Islet precursor cell (in vitro differentiated cells): ENCODE results near the gene GPR158.

Source experiments
- DNase-seq: peaks from one replicate; pipeline ENCODE4 v3.0.0-alpha.2; 2018

The GPR158 gene

DNA sequence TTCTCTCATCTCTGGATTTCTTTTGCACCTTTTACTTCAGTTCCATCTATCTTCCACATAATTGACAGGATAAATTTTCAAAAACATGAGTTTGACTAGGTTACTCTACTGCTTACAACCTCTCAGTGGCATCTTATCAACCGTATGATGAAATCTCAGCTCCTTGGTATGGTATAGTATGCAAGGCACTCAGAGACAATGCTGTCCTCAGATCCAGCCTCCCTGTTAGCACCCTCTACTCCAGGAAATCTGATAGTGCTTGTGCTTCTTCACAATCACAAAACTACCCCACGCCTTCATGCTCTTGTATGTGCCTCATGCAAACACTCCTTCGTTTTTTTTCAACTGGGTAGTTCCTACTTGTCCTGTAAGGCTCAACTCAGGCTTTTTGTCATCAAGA is 330.7 kb downstream of the GPR158 start:
- no peak for DNase-seq

DNA sequence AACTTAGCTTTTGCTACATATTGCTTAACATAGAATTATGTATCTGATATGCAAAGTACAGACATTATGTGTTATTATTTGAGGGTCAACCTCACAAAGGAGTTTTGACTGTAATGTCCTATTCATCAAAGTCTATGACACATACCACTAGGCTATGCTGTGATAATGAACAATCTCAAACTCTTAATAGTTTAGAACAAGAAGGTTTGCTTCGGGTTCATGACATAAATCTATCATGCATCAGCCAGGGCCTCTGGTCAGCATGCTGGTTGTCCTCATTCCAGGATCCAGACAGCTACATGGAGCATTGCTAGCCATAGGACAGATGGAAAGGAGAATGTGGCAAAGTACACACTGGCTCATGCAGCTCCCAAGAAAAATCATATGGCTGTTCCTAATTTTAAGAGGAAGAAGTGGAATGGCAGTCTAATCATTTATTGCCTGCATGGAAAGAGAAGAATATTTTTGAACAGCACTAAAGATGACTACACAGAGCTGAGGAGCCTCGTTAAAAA is 332.1 kb downstream of the GPR158 start:
- no peak for DNase-seq

DNA sequence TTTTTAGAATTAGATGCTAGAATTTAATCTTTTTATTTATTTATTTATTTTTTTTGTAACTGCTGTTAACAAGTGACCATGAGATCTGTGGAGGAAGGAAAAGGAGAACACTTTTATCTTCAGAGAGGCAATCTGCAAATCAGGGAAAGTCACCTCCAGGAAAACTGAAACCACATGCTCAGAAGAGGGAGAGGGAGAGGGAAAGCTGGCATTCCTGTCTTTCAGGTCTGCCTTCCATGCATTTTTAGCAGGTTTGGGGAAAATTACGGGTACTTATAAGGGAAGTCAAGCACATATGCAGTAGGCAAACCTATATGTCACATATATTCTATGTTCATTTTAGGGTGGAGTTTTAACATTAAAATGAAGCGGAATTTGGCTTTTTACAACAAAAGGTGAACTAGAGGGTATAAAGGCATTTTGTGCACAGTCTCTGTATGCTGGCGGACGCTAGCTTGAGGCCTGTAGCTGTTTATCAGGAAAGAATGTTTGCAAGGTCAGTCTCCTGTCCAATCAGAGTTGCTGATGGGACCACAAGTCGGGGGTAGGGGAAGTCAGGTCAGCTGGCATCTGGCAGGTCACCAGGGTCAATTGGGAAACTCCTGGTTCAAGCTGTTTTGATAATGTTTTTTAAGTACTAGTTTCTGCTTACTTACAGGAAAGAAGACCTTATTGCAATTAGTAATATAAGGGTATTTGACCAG is 333.5 kb downstream of the GPR158 start:
- peak; percentile 80 for DNase-seq

- DNase-seq: no peak
These were observed 334.4 kb downstream of the GPR158 start for GRCh38 chr10:25509151-25509550.

DNA sequence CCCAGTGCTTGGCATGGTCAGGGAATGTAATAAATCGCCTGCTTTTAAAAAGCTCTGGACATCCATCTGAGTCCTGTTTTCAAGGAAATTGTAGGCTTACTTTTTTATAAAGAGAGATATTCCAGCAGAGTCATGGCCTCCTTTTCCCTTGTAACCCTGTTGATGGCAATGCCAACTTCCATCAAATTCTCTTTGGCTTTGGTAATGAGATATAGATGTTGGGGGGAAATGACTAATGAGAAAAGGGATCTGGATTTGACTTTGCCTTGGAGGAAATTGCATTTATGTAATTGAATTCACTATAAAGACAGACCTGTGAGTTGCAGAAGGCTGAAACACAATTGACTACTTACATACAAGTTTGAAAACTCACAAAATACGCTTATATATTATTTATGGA is 347.5 kb downstream of the GPR158 start:
- no peak for DNase-seq

DNA sequence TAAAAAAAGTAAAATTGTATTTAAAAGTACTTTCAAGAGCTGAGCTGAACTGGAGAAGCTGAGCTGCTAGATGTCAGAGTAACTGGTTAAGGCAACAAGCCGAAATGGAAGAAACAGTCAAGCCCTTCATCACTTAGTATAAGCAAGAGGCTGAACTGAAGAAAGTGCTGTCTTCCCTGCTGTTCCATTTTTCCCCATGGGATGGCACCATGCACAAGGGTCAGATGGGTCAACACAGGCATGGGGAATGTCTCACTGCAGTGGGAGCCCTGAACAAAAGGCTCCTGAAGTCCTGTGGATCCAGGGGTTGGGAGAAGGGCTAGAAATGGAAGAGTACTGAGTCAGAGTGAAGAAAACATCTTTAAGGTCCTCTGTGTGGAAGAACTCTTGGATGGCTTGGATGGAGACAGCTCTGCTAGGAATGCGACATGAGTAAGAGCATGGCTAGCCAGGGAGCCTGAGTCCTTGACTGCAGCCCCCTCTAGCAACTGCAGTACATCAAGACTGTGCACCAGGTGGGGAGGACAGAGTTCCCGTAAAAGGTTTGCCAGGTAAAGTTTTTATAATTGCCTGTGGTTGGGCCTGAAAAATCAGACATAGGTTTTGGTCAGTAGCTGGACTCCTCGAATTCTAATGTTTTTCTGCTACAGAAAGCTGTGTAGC is 348.3 kb downstream of the GPR158 start:
- DNase-seq: peak; percentile 89

DNA sequence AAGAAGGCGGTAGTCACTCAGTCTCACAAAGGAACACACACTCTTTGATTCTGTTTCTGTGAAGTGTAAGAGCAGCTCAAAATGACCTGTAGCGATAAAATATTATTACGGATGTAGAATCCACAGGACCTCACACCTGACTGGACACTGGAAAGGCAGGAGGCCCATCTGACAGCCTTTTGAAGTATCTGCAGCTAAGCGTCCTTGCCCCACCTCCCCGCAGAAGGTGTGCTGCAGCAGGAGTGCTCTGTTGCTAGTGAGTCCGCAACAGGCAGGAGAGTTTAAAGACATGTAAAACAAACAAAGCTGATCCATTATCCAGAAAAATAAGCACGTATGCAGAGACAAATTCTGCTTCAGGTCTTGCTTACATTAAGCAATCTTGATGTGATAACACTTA is 355.5 kb downstream of the GPR158 start:
- DNase-seq: no peak

GRCh38 chr10:25531457-25532061 is 356.8 kb downstream of the GPR158 start:
- no peak for DNase-seq

DNA sequence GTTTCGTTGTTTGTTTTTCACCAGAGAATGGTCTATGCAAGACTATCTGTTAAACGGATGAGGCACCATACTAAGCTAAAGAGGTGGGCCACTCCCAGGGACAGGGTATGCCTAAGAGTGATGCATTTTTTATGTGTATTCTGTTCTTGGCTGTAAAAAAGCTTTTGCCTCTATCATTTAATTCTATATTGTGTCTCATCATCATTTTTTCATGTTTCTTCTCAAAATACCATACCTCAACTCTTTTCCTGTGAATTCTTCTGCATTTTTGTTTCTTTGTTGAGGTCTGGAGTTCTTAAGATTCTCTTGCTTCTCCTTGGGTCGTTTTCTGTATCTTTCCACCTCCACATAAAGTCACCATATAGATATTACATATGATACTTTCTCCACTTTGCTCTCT is 357.4 kb downstream of the GPR158 start:
- DNase-seq: no peak

- DNase-seq: no peak
These were observed 361.2 kb downstream of the GPR158 start for GRCh38 chr10:25536027-25536426.

DNA sequence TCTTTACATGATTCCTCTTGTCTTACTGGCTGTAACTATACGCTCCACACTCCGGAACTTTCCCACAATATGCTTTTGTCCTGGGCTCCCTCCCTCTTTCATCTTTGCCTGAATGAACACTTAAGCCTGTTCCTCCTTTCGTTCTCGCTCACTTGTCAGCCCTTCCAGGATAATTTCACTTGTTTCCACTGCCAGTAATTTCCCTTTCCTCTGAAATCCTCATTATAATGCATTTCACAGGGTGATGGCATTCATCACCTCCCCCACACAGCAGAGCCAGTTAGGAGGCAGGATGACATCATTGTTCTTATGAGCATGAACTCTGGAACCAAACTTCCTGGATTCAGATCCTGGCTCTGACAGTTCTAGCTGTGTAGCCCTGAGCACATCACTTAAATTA is 372.6 kb downstream of the GPR158 start:
- DNase-seq: peak; percentile 57

DNA sequence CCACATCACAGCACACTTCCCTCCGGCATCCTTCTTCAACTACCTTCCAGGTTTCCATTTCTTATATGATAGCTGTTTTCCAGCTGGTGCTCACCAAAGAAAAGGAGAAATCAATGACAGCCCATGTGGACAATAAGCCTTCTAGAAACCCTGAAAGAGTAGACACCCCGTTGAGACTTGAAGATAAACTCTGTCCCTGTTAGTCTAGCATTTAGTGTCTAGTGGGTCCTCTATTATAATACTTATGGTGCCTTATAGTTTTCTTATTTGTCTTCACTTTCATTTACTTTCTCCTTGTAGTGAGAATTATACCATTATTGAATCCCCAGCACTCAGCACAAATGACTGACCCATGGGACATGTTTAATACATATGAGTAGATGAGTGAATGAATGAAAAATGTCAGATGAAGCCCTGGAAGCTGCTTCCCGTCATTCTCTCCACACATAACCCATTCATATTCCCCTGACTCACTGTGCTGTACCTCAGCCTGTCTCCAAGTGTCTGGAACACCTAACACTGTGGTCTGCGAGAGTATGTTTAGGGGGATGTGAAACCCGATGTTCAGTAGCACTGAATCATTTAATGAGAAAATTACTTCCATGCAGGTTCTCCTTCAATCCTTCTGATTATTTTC is 377.6 kb downstream of the GPR158 start:
- DNase-seq: no peak

DNA sequence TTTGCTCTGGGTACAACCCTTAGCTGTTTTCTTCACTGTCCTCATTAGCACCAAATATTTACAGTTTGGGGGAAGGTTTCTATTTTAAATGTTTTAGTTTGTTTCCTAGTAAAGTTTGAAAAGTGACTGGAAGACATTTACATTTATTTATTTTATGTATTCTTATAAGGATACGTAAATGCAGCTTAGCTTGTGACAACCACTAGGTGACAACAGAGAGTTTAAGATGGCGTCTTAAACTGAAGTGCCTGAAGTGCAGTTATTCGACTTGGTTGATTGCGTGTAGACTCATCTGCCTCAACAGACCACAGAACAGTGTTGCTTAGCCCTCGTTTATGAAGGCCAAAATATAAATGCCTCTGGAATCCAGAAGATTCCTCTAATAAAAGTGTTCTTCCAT is 381.1 kb downstream of the GPR158 start:
- DNase-seq: no peak

DNA sequence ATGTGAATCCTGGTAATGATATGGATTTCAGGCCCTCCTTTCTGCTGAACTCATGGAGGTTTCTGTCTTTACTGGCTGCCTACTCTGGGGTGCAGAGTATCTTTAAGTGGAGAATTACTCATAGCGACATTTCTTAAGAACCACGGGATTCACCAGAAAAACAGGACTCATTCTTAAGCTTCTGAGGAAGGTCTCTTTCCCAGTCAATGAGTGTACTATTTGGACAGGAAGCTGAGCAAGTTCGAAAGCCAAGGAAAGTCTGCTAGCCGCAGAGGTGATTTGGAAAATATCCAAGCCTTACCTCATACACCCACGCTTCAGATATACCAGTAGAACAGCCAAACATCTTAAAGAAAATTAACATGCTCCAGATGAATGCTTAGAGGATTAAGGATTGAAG is 381.7 kb downstream of the GPR158 start:
- no peak for DNase-seq

- DNase-seq: no peak
These were observed 382.3 kb downstream of the GPR158 start for GRCh38 chr10:25557136-25557535.

DNA sequence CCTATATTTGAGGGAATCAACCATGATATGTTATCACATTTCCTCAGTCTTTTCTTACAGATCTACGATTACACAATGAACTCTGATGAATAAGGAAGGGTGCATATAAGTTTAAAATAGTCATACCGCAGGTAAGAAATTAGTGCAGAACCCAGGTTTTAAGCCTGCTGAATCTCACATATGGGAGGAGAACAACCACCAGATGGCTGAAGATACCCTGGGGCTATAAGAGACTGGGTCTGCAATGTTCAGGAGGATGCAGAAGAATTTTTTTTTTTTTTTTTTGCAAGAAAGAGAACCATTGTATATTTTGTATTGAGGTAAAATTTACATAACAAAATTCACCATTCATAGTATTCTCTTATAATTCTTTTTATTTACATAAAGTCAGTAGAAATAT is 387.0 kb downstream of the GPR158 start:
- no peak for DNase-seq

GRCh38 chr10:25562547-25562946 is 387.7 kb downstream of the GPR158 start:
- DNase-seq: no peak

- no peak for DNase-seq
These were observed 389.6 kb downstream of the GPR158 start for GRCh38 chr10:25564351-25564750.

DNA sequence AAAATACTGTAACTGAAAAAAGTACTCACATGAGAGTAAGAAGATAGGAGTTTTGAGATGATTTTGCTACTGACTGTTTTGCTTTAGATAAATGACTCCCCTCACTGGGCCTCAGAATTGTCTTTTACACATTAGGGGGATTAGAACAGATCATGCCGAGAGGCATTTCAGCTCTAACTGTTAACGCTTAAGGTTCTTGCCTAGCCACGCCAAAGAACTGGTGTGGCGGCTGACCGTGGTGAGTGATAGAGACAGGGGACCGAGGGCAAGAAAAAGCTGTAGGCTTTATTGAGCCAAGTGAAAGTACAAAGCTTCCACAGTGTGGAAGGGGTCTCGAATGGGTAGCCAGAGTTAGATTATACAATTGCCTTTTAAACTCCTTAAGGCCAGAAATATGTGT is 390.8 kb downstream of the GPR158 start:
- no peak for DNase-seq

GRCh38 chr10:25573316-25573715 is 398.5 kb downstream of the GPR158 start:
- no peak for DNase-seq

DNA sequence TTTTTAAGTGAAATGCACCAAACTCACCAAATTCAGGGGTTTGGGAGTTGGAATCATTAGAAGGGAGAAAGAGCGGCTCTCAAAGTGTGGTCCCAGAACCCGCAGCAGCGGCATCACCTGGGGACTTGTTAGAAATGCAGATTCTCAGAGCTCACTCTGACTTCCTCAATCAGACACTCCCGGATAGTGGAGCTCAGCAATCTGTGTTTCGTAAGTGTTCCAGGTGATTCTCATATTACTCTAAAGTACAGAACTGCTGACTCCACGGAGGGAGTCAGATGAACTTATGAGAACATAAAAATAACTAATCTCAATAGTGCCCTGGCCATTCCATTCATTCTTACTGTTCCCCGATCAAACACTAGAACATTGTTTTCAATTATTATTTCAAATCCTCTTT is 400.5 kb downstream of the GPR158 start:
- DNase-seq: no peak

GRCh38 chr10:25578061-25578460 is 403.3 kb downstream of the GPR158 start:
- DNase-seq: no peak

DNA sequence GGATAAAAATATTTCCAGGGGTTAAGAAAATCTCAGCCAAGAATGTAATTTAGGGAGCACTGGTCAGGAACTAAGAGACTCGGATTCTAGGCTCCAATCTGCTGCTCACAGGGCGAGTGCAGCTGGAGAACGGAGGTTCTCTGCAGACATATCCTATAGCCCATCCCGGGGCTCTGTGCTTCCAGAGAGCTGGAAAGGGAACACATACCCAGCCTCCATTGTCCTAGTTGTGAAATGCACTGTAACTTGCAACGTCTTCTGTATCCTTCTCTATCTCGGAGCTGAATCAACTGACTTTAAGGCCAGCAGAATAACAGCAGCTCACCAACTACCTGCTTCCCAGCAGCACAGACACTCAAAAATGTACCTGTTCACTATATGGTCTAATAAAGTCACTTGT is 408.2 kb downstream of the GPR158 start:
- no peak for DNase-seq

GRCh38 chr10:25600651-25601050 is 425.9 kb downstream of the GPR158 start:
- no peak for DNase-seq
